NCI-H187 treated with DMSO at 0.1 percent for 48 hours (cell line): Measurements from ENCODE around the gene TFPI.
"Not testable (repeated sequence)": the region's sequence is repeated elsewhere in the genome, so short reads cannot be mapped to it uniquely, and the experiment has no call there.

Experiments used
- DNase-seq: peaks from one replicate; lab custom pipeline; 2025; lab: John Stamatoyannopoulos, UW

Gene TFPI

GRCh38 chr2:187552828-187553681 is 1.2 kb downstream of the TFPI start:
- no peak for DNase-seq

DNA sequence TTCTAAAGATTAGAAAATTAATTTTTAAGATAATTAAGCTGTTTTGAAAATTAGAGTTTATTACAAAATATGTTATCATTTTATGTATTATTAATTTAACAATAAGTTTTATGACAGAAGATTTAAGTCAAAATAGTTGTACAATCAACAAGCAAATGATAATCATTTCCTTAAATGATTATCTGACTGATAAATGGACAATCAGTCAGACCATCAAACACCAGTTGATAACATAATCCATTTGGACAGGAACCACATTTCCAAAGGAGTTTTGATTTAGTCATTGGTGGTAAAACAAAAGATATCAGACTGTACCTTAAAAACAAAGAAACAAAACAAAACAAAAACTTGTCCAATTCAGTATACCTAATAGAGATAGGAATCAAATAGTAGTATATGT is 1.9 kb downstream of the TFPI start:
- DNase-seq = no peak

- no peak for DNase-seq
These were observed 3.4 kb downstream of the TFPI start for GRCh38 chr2:187550857-187551256.

DNA sequence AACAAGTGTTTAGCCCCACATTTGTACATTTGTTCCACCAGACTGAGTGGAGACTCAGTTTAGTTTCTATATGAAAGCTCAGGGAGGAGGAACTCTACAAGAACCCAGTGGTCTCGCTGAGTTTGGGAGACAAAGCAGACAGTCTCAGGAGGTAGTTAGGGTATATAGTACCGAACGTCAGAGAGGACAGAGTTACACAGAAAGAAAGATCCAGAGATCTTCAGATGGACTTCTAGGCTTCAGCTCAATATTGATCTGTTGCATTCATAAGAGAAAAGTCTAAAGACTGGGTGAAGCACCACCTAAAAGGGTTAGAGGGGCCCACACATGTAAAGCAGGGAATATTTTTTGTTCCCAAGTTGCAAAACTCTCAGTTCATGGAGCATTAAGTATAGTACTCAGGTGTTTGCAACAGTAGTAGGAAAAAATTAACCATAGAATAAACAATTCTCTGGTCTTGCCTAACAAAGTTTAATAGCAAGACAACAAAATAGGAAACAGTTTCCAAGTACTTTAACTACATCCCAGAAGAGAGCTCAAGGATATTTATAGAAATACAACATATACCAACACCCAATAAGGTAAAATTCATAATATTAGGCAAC is 4.2 kb downstream of the TFPI start:
- no peak for DNase-seq

DNA sequence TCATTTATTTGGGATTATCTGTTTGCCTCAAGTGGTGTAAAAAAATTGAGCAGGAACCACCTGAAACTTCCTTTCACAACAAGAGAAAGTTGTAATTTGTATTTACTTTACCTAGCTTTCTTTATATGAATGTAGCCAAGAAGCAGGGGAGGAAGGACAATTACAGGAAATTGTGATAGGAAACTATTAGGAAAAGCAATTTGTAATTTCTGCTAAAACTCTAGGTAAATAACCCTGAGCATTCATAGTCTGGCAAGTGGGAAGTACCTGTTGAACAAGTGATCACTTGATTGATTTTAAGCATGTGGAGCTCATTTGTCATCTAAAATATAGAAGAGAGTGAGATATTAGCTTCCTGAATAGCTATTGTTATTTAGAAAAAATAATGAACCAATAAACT is 5.0 kb downstream of the TFPI start:
- no peak for DNase-seq

DNA sequence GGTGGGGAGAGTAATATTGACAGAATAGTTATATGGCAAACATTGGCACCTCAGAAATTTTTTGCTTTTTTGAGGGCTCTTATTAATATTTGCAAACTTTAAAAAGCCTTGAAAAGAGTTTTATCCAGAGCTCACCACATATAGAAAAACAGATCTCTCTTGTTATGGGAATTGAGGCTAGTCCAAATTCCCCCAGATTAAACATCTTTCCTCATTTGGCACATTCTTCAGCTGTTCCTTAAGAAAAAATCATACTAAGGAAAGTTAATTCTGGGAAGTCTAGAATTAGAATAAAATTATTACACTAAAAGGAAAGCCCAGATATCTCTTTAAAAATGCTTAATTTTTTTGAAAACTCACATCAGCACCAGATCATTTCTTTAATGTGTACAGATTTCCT is 5.6 kb downstream of the TFPI start:
- DNase-seq = no peak

DNA sequence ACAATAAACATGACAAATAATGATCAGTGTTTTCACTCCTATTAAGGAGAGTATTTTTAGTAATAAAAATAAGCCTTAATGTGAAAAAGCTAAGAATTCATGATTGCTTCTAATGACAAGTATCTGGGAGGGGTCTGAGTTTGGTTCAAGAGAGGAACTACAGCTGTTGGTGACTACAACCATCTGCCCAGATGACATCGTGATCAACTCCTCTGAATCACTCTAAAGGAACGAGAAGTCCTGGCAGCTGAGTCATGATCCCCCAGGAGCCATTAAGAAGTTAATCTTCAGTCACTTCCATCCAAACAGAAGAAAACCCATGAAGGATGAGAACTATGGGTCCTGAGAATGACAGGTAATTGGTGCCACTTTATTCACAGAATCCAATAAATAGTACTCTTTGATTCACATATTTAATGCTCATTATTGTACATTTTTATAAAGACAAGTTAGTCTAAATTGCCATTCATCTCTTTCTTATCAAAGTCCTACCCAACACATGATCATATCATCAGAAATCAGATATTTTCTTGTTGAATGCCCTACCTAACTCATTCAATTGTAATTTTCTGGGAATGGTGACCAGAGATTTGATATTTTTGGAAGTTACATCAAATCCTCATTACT is 6.8 kb downstream of the TFPI start:
- no peak for DNase-seq

DNA sequence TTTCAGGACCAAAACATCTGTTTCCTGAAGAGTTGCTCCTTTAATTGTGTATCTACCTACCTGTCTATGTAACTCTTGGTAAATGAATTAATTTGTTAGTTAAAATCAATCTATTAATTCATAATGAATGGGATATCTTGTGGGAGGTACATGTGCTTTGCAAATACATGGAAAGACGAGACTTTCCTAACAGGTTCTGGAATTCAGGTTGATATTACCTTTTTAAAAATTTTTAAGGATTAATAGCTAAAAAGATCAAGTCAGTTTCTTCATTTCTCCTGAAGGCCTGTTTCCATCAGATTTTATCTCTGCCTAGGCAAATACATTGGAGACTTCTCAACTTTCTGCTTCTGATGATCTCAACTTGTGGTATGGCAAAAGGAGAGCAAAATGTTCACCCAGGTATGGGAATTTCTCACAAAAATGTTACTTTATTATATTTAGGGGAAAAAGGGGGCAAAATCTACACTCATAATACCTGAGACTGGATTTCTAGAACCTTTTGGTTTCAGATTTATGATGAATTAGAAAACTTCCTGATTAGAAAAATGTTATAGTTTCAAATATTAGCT is 7.4 kb downstream of the TFPI start:
- DNase-seq = no peak

DNA sequence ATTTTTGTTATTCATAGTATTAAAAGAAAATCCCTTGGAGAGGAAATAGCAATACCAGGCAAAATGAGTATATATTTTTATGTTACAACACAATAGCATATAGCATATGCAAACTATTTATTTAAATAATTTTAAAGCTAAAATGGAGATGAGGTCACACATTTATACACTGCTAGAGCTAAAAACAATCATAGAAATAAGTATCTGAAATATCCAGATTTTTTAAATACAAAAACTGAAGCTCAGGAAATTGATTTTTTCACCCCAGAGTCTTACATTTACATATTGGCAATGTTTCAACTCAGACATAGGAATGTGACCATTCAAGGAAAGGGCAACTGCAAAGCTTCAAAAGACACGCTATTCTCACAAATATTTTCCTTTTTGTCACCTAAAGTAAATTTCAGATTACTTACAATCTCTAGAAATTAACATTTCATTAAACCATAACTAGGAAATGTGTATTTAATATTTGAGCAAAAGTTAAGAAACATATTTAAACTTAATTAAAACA is 8.9 kb downstream of the TFPI start:
- no peak for DNase-seq

GRCh38 chr2:187544371-187545080 is 9.7 kb downstream of the TFPI start:
- no peak for DNase-seq

- DNase-seq = no peak
These were observed 10.7 kb downstream of the TFPI start for GRCh38 chr2:187543488-187543887.

- no peak for DNase-seq
These were observed 12.1 kb downstream of the TFPI start for GRCh38 chr2:187542123-187542522.

GRCh38 chr2:187541086-187542085 is 12.8 kb downstream of the TFPI start:
- DNase-seq = no peak

GRCh38 chr2:187538222-187538621 is 16.0 kb downstream of the TFPI start:
- not testable (repeated sequence) for DNase-seq

- not testable (repeated sequence) for DNase-seq
These were observed 18.9 kb downstream of the TFPI start for GRCh38 chr2:187535381-187535780.

GRCh38 chr2:187532333-187533120 is 21.7 kb downstream of the TFPI start:
- no peak for DNase-seq

DNA sequence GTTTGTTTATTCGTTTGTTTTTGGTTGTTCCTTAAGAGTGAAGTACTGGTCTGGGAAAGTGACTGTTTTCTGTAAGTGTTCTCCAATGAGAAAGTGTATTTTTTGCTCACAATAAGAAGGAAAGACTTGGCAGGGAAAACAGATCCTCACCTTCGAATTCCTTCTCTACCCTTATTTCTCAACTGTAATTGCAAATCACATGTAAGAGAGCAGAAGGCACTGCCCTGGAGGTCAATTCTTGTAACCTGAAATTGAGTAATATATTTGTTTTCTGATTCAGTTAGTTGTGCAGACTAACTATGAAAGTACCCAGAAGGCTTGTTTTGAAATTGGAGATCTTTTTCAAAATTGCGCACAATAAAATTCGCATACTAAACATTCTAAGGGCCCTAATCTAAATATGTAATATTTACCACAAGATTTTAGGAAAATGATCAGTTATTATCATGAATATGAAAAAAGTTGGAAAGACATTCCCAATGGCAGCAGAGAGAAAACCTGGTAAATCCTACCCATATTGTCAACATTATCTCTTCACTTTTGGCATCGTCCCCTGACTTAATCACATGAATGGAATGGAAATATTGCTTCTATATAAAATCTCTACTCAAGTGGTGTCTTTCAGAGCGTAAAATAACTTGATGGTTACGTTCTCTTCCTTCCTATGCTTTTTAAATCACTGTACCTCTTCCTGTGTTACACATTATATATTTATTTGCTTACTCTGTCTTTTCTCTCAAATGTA is 24.1 kb downstream of the TFPI start:
- no peak for DNase-seq

GRCh38 chr2:187529248-187529976 is 24.8 kb downstream of the TFPI start:
- DNase-seq = no peak
